SU-DHL-6 (cell line): ENCODE results near the gene MORN5.

Source experiments
- CTCF ChIP-seq: fragments of 200-600 bp; sonication (generic); IDR thresholded peaks from one replicate; pipeline ENCODE4 v1.5.1; 2017; ENCODE audit warnings: antibody characterized with exemption, mild to moderate bottlenecking, low read length, moderate library complexity; ENCODE audit not compliant: insufficient read depth, poor library complexity, severe bottlenecking
- EZH2phosphoT487 ChIP-seq: fragments of 200-600 bp; sonication (generic), shearing (Covaris generic); conservative IDR thresholded peaks from 2 replicates; pipeline ENCODE4 v1.6.1; 2018; ENCODE audit warnings: mild to moderate bottlenecking, antibody characterized with exemption, low read length, moderate library complexity, mixed read lengths

- TF ChIP-seq EZH2phosphoT487 = no peak
- no peak for TF ChIP-seq CTCF
Observed at GRCh38 chr9:122131401-122132001, 28.2 kb upstream of the MORN5 start.
